Lower leg skin (tissue), 4 donors: ENCODE data around the gene ANO6. TPM values are rescaled to one million over a fixed set of nuclear protein-coding genes. Genes with fewer than 3 reads are reported as not detected.

ENCODE experiments used
- DNase-seq, 2 donors: peaks; one replicate each; pipeline ENCODE4 v3.0.0-alpha.2; 2019; ENCODE audit warnings: low spot score in 2 of 2
- H3K4me3 ChIP-seq: fragments of 200-600 bp; sonication (generic); 2 replicates; pipeline ENCODE4 v1.5.1; 2017; ENCODE audit warnings: mild to moderate bottlenecking, low read depth; ENCODE audit not compliant: poor library complexity, severe bottlenecking
- POLR2A ChIP-seq, 2 donors: fragments of 450-650 bp; IDR thresholded peaks; one replicate each; pipeline ENCODE4 v1.6.1; 2016 to 2017; ENCODE audit warnings: antibody characterized with exemption in 2 of 2, mild to moderate bottlenecking in 1 of 2, moderate library complexity in 1 of 2
- WGBS, 2 donors: methylation state at CpG; one replicate each; pipeline ENCODE4 v1.1.5; 2018; 5-methylcytosine and 5-hydroxymethylcytosine counted together
- intact Hi-C: fragments of 100-400 bp; cut with DNase I; formaldehyde crosslinking; loops from one replicate; pipeline ENCODE4 v1.15.0; 2023; ENCODE audit warnings: low total_unique reads
- total RNA-seq, 4 donors: library from RNA; depleted of rRNA; stranded (reverse); fragments of >200 nt; gene quantifications; one replicate each; pipeline ENCODE4 v1.1.0, GENCODE V29; 2016
- TF ChIP-seq, protein P1 (sequence below), 3 donors: fragments of 450-650 bp; IDR thresholded peaks; one replicate each; pipeline ENCODE4 v1.5.1; 2016; ENCODE audit warnings: antibody characterized with exemption in 3 of 3, mild to moderate bottlenecking in 3 of 3, moderate library complexity in 2 of 3

ANO6 gene
- total RNA-seq, 4 donors from 2014 or later = 36.3 to 41.1 (median 38.9) TPM

GRCh38 chr12:45431126-45431525 is 215.2 kb downstream of the ANO6 start:
- TF ChIP-seq POLR2A (IDR thresholded peaks at IDR 0.05) = no peak
- TF ChIP-seq, protein P1, sequence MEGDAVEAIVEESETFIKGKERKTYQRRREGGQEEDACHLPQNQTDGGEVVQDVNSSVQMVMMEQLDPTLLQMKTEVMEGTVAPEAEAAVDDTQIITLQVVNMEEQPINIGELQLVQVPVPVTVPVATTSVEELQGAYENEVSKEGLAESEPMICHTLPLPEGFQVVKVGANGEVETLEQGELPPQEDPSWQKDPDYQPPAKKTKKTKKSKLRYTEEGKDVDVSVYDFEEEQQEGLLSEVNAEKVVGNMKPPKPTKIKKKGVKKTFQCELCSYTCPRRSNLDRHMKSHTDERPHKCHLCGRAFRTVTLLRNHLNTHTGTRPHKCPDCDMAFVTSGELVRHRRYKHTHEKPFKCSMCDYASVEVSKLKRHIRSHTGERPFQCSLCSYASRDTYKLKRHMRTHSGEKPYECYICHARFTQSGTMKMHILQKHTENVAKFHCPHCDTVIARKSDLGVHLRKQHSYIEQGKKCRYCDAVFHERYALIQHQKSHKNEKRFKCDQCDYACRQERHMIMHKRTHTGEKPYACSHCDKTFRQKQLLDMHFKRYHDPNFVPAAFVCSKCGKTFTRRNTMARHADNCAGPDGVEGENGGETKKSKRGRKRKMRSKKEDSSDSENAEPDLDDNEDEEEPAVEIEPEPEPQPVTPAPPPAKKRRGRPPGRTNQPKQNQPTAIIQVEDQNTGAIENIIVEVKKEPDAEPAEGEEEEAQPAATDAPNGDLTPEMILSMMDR (IDR thresholded peaks at IDR 0.05) = no peak
- H3K4me3 ChIP-seq = no peak overlapping the region
- DNase-seq = no peak
- WGBS, 2 donors = 87 to 96% methylated on average over 5 of the region's 5 CpGs
- intact Hi-C loops = no loop called here

DNA sequence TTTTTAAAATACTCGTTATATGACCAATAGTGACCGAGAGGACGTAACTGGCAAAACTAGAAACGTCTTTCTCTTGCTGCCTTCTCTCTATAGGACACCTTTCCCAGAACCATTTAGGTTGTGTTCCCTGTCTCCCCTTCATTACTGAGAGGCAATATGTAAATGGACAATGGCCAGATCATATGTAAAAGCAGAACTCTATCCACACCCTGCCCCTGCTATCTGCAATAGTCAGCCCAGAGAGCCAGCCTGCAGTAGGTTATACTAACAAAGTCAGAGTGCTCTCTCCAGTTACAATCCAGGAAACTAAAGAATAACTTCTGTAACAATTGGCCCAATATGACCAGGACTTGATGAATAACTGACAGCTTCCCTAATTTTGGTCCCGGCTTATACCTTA is 216.8 kb downstream of the ANO6 start:
- no peak overlapping the region for H3K4me3 ChIP-seq
- TF ChIP-seq POLR2A (IDR thresholded peaks at IDR 0.05) = no peak
- TF ChIP-seq, protein P1 (IDR thresholded peaks at IDR 0.05) = no peak
- intact Hi-C loops = no loop called here
- 96 to 97% methylated on average over 5 of the region's 5 CpGs for WGBS, 2 donors
- no peak for DNase-seq

GRCh38 chr12:45433441-45433868 is 217.6 kb downstream of the ANO6 start:
- 68 to 70% methylated on average over 6 of the region's 6 CpGs for WGBS, 2 donors
- intact Hi-C loops = no loop called here
- H3K4me3 ChIP-seq = no peak overlapping the region
- TF ChIP-seq POLR2A (IDR thresholded peaks at IDR 0.05) = no peak
- TF ChIP-seq, protein P1 (IDR thresholded peaks at IDR 0.05) = no peak
- no peak for DNase-seq

- 78 to 94% methylated on average over 7 of the region's 7 CpGs for WGBS, 2 donors
Observed at GRCh38 chr12:45434094-45434493, 218.2 kb downstream of the ANO6 start.

GRCh38 chr12:45435945-45436710 is 220.2 kb downstream of the ANO6 start:
- H3K4me3 ChIP-seq = no peak overlapping the region
- intact Hi-C loops = no loop called here
- no peak for DNase-seq
- 63 to 65% methylated on average over 3 of the region's 3 CpGs for WGBS, 2 donors
- TF ChIP-seq POLR2A (IDR thresholded peaks at IDR 0.05) = no peak
- TF ChIP-seq, protein P1 (IDR thresholded peaks at IDR 0.05) = no peak

More at GRCh38 chr12:45434094-45434493, 218.2 kb downstream of the ANO6 start:
- H3K4me3 ChIP-seq = no peak overlapping the region
- no peak for DNase-seq
- TF ChIP-seq, protein P1 (IDR thresholded peaks at IDR 0.05) = no peak
- no peak for TF ChIP-seq POLR2A (IDR thresholded peaks at IDR 0.05)
- intact Hi-C loops = no loop called here
